Right ventricle myocardium superior (tissue), 1 donor: Measurements from ENCODE around the gene RAPGEF3. TPM values are rescaled to one million over a fixed set of nuclear protein-coding genes. Genes with fewer than 3 reads are reported as not detected.

Experiments
- ATAC-seq: fragments of 200-7000 bp; cut with Tn5 transposase; one replicate; pipeline ENCODE4 v1.9.1; 2020; ENCODE audit warnings: mild to moderate bottlenecking; ENCODE audit not compliant: poor library complexity
- DNase-seq: peaks from one replicate; pipeline ENCODE4 v3.0.0-alpha.2; 2020
- intact Hi-C: fragments of 100-400 bp; cut with DNase I; formaldehyde crosslinking; loops from one replicate; pipeline ENCODE4 v1.11.2; 2022
- total RNA-seq: library from RNA; stranded (reverse); fragmentation: NEBNext Ultra II Directional; extraction: Animal tissue kit (Norgen Biotek cat#: 25700); gene quantifications from one replicate; pipeline ENCODE4 v1.2.1, GENCODE V29; 2021
- donor health status: DM: no; HTN: yes; CAD: no; lungs with severe emphysema.

Gene RAPGEF3
- total RNA-seq, 1 donor from 2014 or later, result 30.6 TPM

DNA sequence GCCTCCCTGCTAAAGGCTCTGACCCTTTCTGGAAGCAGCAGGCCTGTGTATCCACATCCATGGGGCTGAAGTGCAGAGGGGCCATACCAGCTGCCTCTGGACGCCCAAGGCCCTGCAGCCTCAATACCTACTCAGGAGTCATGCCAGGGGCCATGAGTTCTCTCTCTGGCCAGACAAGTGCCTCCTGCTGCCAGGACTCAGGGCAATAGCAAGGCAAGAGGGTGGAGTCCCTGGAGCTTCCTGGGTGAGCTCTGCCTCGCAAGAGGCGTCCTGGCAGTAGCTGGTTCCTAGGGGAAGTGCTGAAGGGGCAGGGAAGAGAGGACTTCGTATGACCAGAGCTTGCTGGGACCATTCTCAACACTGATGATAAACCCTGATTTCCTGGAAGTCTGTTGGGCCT is 22.5 kb downstream of the RAPGEF3 start:
- ATAC-seq, result peak; percentile 3
- intact Hi-C loops, result no loop called here
- DNase-seq, result peak; percentile 65

DNA sequence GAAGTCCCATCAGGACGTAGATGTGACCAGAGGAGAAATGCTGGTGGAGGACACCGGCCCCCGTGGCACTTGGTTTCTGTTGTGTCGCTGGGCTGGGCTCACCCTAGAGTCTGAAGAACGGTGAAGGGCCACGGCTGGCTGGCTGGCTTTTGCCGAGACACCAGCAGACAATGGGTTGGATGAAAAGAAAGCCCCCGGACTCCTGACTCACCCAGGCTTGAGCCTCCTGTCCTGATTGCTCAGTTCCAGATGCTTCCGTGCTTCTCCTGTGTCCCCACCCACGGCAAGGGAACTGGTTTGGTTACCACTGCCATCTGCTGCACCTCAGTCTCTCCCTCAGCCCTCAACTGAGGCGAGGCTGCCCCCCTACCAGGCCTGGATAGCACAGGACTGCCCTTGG is 23.0 kb downstream of the RAPGEF3 start:
- DNase-seq, result peak; percentile 51
- ATAC-seq, result no peak
- intact Hi-C loops, result no loop called here

DNA sequence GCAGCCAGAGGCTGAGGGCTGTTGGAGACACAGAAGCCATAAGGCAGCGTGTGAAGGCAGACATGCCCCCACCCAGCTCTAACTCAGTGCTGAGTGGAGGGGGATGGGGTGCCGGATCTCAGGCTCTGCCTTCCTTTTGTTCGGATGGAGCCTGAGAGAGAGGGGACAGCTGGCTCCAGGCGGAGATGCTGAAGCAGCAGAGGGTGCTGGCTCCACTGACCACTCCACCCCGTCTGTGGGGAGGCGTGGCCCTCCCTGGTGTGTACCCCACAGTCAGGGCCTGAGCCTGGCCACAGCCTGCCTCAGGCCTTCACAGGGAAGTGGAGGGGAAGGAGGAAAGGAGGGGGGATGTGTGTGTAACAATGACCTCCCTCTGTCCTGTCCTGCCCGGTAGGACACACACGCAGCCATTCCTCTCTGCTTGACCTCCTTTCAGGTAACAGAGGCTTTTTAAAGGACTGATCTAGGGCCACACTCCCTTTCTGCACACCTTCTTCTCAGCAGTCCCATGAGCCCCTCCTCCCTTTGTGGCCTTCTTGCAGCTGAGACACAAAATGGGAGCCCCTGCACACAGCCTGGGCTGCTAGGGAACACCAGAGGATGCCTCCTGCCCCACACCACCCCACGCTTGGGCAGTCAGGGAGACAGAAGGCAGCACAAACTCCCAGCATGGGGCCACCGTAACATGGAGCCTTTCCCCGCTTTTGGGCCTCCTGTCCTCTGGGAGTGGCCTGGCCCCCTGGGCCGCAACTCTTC is 23.8 kb downstream of the RAPGEF3 start:
- intact Hi-C loops, result no loop called here
- DNase-seq (peak; percentile 79), ATAC-seq (peak; percentile 1)

DNA sequence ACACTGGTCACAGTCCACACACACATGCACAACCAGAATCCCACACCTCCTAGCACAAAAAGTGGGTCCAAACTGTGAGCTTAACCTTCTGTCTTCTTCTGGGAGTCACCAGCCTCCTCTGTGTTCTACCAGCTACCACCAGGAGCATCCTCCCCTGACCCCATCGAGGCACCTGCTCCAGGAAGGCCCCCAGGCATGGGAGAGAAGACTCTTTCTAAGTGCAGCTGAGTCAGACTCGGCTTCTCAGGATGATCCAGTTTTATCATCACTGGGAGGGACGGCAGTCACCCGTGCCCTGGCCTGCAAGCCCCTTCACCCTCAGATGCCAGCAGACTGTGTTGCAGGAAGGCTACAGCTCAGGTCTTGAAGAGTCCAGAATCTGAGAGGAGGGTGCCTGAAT is 25.5 kb downstream of the RAPGEF3 start:
- intact Hi-C loops, result no loop called here
- DNase-seq, result no peak
- no peak for ATAC-seq

DNA sequence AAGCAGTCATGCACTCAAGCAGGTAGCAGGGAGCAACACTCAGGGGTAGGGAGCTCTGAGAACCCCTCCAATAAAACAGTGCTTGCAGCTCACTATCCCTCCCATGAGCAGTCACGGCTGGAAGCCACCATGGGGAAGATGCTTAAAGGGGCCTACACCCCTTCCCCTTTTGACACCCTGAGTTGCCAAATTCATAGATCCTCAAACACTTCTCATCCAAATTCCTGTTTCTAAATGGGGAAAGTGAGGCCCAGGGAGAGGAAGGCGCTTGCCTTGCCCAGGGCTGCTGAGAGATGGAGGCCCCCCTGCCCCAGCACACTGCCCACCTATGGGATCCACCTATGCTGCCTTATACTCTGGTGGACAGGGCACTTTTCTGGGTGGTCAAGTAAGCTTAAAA is 26.2 kb downstream of the RAPGEF3 start:
- DNase-seq, result no peak
- intact Hi-C loops, result no loop called here
- no peak for ATAC-seq

DNA sequence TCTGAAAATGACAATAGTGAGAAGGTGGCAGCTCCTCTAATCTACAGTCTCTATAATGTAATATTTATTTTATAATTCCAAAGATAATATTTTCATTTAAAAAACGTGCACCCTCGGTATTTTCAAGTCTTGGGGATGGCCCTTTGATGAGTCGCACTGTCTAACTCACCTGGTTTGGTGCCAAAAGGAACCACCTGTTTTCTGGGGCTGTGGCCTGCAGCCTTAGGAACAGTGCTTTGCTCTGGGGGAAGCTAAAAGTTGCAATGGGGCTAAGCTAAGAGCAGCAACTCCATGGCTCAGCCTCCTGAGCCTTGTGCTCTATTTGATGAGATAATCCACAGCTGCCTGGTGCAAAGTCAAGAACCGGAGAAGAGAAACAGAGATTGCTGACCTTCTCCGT is 27.0 kb downstream of the RAPGEF3 start:
- intact Hi-C loops, result no loop called here
- DNase-seq (no peak), ATAC-seq (no peak)

DNA sequence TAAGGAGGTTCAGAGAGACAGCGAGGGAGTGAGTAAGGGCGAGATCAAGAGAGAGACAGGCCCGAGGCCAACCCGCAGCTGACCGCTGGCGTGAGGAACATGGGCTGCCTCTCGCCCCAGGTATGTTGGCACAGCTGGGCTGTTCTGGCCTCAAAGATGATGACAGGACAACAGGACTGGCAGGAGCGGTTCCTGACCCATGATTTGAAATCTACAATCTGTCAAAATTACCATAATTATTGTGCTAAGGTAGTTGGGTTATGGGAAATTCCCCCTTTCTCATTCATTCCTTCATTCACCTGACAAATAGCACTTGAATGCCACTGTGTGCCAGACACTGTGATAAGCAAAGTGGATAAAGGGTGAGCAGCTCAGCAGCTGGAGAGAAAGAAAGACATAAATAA is 28.3 kb downstream of the RAPGEF3 start:
- ATAC-seq (peak; percentile 44), DNase-seq (no peak)
- intact Hi-C loops, result no loop called here

DNA sequence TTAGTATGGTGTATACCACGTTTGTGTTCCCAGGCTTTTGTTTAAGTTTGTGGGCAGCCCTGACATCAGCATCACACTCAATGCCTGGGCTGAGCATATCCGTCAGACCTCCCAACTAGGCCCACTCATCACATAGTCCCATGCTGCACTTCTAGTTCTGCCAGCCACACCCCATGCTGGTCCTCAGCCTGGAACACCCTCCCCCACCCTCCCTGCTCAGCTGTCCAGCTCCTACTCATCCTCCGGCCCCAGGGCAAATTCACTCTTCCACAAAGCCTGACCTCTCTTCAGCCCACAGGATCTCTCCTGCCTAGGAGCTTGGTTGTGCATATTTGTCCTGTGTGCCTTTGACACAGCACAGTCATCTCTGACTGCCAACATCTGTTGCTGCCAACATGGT is 29.4 kb downstream of the RAPGEF3 start:
- ATAC-seq (peak; percentile 8), DNase-seq (no peak)
- intact Hi-C loops, result no loop called here

DNA sequence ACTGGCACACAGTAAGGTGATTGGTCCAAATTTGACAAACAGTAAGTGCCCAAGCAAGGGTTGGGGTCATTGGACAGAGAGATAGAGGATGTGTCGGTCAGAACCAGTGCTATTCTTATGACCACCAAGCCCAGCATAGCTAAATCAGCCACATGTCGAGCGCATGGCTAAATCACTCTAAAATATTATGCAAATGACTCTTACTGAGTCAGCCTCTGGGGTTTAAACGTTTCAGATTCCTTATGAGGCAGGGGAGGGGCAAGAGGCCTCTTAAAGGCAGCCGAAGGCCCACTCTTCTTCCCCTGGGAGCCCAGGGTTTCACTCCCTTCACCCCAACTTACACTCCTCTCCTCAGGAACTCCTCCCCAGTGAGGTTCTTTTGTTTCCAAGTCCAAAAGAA is 32.8 kb downstream of the RAPGEF3 start:
- ATAC-seq (no peak), DNase-seq (no peak)
- intact Hi-C loops, result no loop called here

DNA sequence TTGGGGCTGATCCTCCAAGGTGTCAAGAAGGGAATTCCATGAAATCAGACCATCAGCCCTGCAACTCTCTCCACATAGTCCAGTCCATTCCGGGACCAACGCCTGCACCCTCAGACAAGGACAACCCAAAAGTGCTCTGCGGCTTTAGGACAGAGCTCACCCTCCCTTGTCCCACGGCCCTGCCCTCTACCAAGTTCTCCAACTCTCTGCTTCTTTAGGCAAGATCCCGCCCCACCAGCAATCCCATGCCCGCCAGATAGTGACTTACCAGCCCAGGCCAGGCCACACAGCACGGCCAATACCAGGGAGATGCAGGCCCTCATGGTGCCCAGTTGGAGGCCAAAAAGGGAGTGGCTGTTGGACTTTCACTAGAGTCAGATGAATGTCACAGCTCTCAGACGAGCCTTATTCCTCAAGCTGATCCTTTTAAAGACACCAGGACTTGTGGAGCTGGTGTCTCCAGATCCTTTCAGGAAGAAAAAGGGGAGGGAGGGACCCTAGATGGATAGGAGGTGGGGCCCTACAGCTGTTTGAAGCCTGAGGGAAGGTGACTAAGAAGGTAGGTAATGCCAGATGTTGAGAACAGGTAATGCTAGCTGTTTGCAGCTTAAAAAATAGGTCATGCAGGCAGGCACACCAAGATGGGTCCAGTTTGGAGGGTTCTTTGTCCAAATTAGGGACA is 33.4 kb downstream of the RAPGEF3 start, which contains the start of gene ENDOU:
Gene ENDOU (minus strand): TSS at position 400 of the 682 bp plus-strand sequence. CDS start 77 bp downstream, at position 323.
- ATAC-seq, result no peak
- DNase-seq, result no peak
- intact Hi-C loops, result no loop called here

DNA sequence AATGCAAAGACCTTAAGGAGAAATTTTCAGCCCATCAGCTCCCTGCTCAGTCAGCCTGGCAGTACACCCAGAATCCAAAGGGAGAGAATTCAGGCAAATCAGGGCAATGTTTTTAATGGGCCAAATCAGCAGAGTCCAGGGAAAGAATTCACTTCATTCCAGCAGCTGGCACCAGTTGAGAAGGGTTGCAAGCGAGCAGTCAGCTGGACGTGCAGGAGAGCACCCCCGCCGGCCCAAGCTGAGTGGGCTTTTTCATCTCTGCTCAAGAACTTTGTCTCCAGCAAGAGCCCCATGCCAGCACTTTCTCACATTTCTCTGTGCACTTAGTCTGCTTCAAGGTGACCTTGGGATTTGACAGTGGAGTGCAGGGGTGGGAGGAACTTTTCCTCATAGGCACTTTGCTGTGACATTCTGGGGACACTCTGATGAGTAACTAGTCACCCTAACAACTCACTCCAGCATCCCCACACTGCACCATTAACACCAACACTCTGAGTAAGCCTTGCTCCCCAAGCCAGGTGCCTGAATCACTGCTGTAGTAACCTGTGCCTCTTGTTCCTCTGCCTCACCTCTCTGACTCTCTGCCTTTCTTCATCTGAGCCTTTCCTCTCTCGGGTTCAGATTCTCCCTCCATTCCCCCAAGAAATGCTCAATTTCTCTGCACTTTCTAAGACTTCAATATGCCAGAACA is 35.6 kb downstream of the RAPGEF3 start:
- DNase-seq (no peak), ATAC-seq (no peak)
- intact Hi-C loops, result no loop called here

DNA sequence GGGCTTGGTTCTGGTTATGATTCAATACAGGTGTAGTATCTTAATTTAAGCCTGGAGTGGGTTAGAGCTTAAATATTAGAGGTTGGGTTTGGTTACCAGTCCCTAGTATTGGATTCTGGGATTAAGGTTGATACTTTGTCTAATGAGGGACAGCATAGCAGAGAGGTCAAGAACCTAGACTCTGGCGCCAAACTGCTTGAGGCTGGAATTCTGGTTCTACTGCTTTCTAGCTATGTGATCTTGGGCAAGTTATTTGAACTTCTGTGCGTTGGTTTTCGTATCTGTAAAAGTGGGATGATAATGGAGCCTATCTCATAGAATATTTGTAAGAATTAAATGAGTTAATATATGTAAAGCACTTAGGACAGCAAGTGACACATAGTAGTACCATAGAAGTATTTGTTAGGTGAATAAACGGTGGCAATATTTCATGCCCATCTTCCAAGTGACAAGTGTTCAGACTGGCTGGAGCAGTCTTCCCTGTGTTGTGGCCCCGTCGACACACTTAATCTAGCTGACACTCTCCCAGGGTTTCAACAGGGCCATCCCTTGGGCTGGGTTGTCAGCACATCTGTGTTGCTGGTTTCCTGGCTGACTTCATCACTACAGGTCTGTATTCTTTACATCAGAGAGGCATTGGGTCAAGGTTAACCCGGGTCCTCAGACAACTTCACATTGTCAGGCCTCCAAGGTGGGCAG is 36.4 kb downstream of the RAPGEF3 start:
- no peak for DNase-seq
- ATAC-seq, result no peak
- intact Hi-C loops, result no loop called here

DNA sequence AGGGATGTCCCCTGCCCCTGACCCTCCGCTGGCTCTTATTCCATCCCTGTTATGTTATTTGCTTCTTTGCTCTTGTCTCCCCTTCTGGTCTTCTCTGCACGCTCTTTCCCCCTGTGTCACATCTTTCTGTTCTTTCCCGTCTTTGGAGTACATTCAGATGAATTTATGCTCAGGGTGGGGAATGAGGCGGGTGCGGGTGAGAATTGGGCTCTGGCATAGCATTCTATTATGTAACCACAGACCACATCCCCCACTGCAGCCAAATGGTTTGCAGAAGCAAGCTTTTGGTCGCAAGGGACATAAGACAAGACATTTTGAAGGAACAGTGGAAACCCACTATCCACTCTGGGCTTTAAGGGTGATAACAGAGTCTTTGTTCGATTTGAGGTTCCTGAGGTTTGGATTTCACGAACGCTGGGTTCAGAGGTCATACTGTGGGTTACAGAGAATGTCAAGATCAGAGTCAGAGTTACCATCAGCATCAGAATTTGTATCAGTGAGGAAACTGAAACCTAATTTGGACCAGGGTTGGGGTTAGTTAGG is 37.2 kb downstream of the RAPGEF3 start:
- DNase-seq (no peak), ATAC-seq (no peak)
- intact Hi-C loops, result no loop called here

DNA sequence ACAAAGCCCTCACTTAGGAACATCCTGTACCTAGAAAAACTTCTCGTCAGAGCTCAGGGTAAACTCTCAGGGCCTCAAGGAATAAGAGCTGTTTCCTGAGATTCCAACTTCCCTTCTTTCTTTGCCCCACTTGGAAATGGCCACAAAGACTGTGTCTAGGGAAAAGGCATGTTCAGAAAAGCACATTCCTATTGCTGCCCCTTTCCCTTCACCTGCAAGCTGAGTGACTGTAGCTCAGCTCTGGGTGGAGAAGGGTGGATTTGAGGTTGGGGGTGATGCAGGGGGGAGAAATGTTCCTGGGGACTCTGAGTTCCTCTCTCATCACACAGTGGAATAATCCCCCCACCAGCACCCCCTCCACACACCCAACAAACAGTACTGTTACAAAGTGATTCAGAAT is 40.1 kb downstream of the RAPGEF3 start:
- intact Hi-C loops, result no loop called here
- DNase-seq, result no peak
- ATAC-seq, result no peak

DNA sequence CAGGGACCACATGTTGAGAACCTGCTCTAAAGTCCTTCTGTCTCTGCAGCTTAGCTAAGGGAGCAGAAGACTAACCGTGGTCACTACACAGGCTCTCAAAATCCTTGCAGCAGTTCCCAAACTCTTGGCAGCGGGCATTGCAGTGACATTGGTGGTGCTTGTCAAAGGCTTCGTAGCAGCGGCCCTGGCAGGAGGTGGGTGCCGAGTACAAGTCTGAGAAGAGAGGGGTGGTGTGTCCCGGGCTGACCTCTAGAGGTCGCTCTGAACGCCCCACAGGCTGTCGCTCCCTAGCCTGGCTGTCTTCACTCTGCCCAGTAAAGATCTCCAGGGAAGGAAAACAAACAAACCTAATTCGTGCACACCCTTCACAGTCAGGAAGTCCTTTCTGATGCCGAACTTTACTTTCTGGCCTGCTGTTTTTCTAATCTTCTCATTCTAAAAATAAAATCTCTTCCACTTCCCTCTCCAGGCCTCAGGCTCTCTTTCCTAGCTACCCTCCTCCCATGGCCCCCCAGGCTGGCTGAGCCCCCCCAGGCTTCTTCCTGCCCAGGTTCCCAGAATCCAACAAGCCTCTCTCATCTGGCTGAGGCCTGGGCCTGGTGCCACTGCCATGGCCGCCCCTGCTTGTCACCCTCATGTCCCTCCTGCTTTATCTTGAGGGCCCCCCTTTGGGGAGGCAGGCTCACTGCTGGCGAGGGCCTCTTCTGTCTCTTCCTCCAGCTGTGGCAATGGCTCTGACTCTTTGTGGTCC is 41.1 kb downstream of the RAPGEF3 start:
- peak; percentile 91 for ATAC-seq
- DNase-seq, result peak; percentile 93
- intact Hi-C loops, result loop anchor here (2.0 kb wide), 1 partner anchor 59 kb away; no protein-coding TSS in a partner anchor

DNA sequence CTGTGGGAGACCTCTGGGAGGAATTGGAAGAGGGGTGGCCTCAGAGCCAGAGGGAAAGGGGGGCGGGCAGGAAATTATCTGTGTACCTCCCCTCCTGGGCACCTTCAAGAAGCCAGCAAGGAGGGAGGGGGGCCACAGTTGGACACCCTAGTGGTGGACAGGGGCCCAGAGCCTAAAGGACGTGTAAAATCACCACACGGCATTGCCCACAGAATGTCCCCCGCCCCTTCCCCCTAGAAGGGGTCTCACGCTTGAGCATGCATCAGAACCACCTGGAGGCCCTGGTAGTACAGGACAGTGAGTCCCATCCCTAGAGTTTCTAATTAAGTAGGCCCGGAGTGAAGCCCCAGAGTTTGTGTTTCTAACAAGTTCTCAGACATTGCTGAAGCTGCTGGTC is 41.6 kb downstream of the RAPGEF3 start:
- no peak for DNase-seq
- no peak for ATAC-seq
- intact Hi-C loops, result loop anchor here (2.0 kb wide), 1 partner anchor 60 kb away; no protein-coding TSS in a partner anchor

DNA sequence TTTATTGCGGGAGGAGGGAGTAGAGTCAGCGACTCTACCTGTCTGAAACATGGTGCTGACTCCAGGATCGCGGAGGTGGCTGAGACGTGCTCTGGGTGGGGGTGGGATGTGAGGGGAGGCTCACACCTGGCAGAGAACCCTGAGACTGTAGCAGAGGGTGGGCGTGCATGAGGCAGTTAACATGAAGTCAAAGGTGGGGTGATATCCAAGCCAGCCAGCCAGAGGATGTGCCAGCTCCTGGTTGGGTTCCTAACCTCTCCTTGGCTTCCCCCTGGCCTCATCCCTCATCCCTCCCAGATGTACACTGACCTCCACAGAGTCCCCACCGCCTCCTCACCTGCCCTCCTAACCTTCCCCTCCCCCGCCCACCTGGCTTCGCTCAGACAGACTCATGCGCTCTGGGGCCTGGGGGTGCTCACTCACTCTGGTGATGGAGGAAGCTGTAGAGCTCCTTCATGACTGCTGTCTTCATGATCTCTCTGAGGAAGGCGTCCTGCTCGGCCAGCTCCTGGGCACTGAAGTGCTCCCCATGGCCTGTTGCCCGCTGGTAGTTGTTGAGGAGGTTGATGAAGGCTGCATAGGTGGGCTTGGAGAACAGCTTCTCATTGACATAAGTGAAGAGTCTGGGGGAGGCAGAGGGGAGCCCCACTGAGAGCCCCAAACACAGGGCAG is 42.7 kb downstream of the RAPGEF3 start:
- peak; percentile 0 for ATAC-seq
- intact Hi-C loops, result loop anchor here (2.0 kb wide), 3 partner anchors 51 to 123 kb away; no protein-coding TSS in a partner anchor
- peak; percentile 47 for DNase-seq
